ENCODE measurements around the gene RRP12. TPM values are rescaled to one million over a fixed set of nuclear protein-coding genes. Genes with fewer than 3 reads are reported as not detected.

The RRP12 gene
- 23.7 TPM for total RNA-seq
- long read RNA-seq, full-length matches to known transcripts = 13 of 71 reads
- long read RNA-seq, partial matches to known transcripts = 55 of 71 reads
- long read RNA-seq, other reads (novel, unspliced or antisense) = 3 of 71 reads

DNA sequence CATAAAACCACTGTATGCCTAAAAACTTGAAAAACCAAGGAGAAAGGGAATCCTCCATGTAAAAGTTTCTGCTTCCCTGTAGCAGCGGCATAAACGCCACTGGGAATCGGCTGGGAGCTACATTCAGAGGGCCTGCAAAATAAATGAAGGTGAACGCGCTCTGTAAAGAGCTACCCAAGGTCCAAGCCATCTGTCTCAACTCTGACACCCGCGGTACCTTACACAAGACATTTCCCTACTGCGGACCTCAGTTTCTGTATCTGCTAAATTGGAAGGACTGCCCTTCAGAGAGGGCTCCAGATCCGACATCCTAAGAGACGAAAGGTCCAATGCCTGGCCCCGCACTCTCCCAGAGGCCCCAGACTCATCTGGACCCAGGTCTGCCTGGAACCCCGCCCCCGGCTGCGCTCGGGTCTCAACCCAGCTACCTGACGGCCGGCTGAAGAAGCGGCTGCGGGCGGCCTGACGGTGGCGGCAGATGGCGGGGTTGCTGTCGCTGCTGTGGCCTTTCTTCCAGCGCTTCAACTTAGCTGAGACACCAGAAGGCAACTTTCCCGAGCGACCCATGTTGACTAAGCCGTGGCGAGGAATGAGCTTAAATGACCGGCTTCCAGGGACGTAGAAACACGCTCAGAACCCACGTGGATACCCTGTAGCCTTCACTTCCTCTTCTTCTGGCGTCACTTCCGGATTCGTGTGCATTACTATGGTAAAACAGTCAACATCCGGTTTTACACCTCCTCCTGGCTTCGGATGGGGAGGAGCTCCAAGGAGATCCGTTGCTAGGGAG lies at the start of gene RRP12:
RRP12 (minus strand) TSS at position 676 of the 790 bp plus-strand sequence; CDS start at position 567, 109 bp downstream.
- intact Hi-C loops (cut with DNase I) = no loop called here
- ATAC-seq (peak; percentile 99), DNase-seq (peak; percentile 77)

GRCh38 chr10:97450828-97451227 lies 49.7 kb upstream of the RRP12 start:
- intact Hi-C loops (cut with DNase I) = no loop called here
- TF ChIP-seq, protein P1, sequence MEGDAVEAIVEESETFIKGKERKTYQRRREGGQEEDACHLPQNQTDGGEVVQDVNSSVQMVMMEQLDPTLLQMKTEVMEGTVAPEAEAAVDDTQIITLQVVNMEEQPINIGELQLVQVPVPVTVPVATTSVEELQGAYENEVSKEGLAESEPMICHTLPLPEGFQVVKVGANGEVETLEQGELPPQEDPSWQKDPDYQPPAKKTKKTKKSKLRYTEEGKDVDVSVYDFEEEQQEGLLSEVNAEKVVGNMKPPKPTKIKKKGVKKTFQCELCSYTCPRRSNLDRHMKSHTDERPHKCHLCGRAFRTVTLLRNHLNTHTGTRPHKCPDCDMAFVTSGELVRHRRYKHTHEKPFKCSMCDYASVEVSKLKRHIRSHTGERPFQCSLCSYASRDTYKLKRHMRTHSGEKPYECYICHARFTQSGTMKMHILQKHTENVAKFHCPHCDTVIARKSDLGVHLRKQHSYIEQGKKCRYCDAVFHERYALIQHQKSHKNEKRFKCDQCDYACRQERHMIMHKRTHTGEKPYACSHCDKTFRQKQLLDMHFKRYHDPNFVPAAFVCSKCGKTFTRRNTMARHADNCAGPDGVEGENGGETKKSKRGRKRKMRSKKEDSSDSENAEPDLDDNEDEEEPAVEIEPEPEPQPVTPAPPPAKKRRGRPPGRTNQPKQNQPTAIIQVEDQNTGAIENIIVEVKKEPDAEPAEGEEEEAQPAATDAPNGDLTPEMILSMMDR (IDR thresholded peaks at IDR 0.05) = no peak
- no peaks in the 10 kb centered on the region for H3K27me3 ChIP-seq
- H3K4me3 ChIP-seq = no peak overlapping the region
- H3K9me3 ChIP-seq = no peaks in the 10 kb centered on the region
- DNase-seq = no peak
- peaks cover 32% of the 10 kb centered on the region for H3K36me3 ChIP-seq
- no peak for ATAC-seq
- peaks cover 47% of the 10 kb centered on the region for H3K4me1 ChIP-seq
- H3K27ac ChIP-seq = peak overlapping the region; percentile 53

More for the DNA sequence above, at the start of gene RRP12:
- H3K27ac ChIP-seq = peak within 1 kb of the TSS; percentile 92
- peaks cover 13% of the 10 kb centered on the region for H3K4me1 ChIP-seq
- H3K9me3 ChIP-seq = no peaks in the 10 kb centered on the region
- peaks cover 17% of the 10 kb centered on the region for H3K36me3 ChIP-seq
- TF ChIP-seq, protein P1 (IDR thresholded peaks at IDR 0.05) = no peak
- H3K27me3 ChIP-seq = no peaks in the 10 kb centered on the region
- H3K4me3 ChIP-seq = peak within 1 kb of the TSS; percentile 88

DNA sequence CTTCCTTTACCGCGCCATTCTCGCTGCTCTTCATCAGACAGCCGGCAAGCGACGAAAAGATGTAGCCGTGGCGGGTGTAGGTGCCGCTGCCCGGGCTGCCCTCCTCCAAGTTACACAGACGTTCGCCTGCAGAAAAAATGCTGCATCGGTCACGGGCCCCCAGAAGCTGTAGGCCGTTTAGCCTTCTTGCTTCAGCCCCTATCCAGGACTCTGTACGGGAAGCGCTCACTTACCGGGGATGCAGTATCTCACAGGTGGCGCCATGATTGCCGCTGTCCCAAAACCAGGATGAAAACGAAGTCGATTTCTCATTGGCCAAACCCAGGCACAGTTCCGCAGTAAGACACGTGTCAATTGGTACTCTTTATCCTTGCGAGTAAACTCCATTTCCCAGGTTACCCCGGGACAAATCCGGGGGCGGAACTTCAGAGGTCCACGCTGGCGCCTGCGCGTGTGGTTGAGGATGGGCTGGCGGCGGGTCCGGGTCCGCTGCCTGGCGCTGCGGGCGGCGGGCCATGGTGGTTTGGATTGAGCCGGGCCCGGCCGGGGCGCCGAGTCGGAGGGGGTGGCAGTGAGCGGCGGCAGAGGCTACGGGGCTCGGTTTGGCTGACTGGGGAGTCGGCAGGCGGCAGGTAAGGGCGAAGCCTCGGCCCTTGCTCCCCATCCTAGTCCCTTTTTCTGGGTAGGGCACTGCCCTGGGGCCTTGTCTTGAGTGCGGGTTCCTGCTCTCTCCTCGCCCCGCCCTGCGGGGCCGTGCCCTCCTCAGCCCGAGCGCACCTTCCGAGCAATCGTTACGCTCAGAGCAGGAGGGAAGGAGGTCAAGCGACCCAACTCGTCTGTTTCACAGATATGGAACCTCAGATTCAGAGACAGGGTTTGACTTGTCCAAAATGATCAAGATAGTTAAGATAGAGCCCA lies 44.8 kb upstream of the RRP12 start, which contains the start of the genes EXOSC1 and ZDHHC16:
EXOSC1 (minus strand) TSS at position 285 of the 918 bp plus-strand sequence; CDS start at position 264, 21 bp downstream.
ZDHHC16 (plus strand) TSS at position 454 of the 918 bp plus-strand sequence. CDS start 5,501 bp downstream, outside the sequence.
- peak within 1 kb of the TSS; percentile 81 for H3K4me3 ChIP-seq
- peak; percentile 98 for ATAC-seq
- peak; percentile 94 for DNase-seq
- H3K36me3 ChIP-seq = peaks cover 20% of the 10 kb centered on the region
- peaks cover 46% of the 10 kb centered on the region for H3K4me1 ChIP-seq
- H3K27ac ChIP-seq = peak within 1 kb of the TSS; percentile 49
- no peaks in the 10 kb centered on the region for H3K27me3 ChIP-seq
- intact Hi-C loops (cut with DNase I) = no loop called here
- H3K9me3 ChIP-seq = no peaks in the 10 kb centered on the region
- TF ChIP-seq, protein P1 (IDR thresholded peaks at IDR 0.05) = no peak

DNA sequence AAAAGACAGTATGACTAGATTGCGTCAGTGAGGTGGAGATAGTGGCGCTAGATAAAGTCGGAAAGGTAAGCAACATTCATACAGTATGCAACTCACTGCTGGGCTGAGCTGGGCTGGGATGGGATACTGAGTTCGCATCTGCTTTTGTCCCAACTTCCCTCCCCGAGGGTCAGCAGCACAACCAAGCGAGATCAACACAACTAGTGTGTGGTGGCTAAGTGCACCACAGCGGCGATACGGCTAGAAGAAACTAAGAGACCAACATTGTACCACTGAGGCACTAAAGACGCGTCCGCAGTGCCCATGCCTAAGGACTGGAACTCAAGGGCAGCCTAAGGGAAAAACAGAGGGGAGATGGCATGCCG lies 44.2 kb upstream of the RRP12 start:
- Histone ChIP-seq H3K4me1 (peaks cover 40% of the 10 kb centered on the region), H3K27ac (peak overlapping the region; percentile 43), H3K4me3 (peak overlapping the region; percentile 81), H3K9me3 (no peaks in the 10 kb centered on the region), H3K36me3 (peaks cover 25% of the 10 kb centered on the region), H3K27me3 (no peaks in the 10 kb centered on the region)
- no peak for DNase-seq
- no peak for ATAC-seq
- intact Hi-C loops (cut with DNase I) = no loop called here
- TF ChIP-seq, protein P1 (IDR thresholded peaks at IDR 0.05) = no peak

- no peak overlapping the region for H3K4me3 ChIP-seq
- no peaks in the 10 kb centered on the region for H3K27me3 ChIP-seq
- no peak overlapping the region for H3K27ac ChIP-seq
- intact Hi-C loops (cut with DNase I) = no loop called here
- H3K9me3 ChIP-seq = no peaks in the 10 kb centered on the region
- no peak for DNase-seq
- H3K4me1 ChIP-seq = peaks cover 37% of the 10 kb centered on the region
- TF ChIP-seq, protein P1 (IDR thresholded peaks at IDR 0.05) = no peak
- H3K36me3 ChIP-seq = peaks cover 36% of the 10 kb centered on the region
- ATAC-seq = no peak
These were observed 43.1 kb upstream of the RRP12 start for GRCh38 chr10:97444212-97444611.

All from upper lobe of right lung (tissue), 1 donor.